Fibroblast of skin of abdomen (primary cell): Measurements from ENCODE around the gene EPC1.
"Not testable (repeated sequence)": the region's sequence is repeated elsewhere in the genome, so short reads cannot be mapped to it uniquely, and the experiment has no call there.

ENCODE experiments used
- DNase-seq: peaks from one replicate; pipeline ENCODE4 v3.0.0-alpha.2; 2013

Gene EPC1

DNA sequence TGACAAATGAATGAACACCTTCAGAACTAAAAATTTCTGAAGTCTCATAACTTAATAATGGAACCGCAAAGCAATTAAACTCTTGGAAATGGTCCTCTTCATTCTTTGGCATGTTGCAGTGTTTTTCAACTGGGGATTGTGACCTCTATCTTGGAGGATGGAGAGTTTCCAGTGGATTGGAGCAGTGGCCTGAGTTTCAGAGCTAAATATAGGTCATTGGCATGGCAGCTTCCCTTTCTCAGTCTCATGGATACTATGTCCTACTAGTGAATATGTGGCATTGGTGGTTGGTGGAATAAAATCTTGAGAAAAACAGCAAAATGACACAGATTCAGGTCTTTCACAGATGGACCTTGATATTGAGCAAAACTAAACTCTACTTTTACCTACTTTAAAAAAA lies 24.1 kb upstream of the EPC1 start:
- DNase-seq: no peak

DNA sequence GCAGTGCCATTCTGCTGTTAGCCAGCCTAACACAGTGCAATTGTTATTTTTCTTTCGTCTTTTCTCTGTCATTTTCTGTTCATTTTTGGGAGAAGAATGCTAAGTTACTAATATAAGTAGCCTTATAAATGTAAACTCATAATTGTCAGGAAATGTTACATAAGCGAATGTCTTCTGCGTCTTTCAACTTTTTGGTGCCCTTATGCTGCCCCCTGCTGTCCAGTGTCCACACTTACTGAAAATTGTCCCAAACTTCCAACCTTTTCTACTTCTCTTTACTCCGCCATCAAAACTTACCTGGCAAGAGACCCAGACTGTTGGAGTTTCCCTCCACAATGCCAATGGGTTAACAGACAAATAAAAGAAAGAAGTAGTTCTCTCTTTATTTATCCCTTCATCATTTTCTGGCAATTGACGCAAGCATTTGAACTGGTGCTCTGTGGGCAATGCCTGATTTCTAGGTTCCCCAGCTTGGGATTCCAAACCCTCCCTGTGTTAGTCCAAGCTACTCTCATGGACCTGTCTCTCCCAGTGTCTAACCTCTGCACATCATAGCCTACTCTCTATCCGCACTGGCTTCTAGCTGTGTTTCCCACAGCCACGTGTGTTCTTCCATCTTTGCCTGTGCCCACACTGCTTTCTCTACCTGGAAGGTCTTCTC lies 21.0 kb upstream of the EPC1 start:
- DNase-seq: peak; percentile 60

DNA sequence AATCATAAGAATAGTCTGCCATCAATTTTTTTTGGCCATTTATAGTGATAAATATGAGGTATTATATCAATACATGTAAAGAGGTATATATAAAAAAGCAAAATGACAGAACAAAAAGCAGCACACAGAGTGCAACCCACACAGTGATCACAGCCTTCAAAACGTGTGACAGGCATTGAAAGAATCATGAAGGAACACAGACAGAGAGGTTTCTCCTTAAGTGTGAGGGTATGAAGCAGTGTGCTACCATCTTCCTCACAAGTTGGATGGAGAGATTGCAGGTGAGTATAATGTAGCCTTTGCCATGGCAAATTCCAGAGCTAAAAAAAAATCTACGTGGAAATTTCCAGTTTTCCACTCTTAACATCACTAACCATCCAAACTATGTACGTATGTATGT lies 19.6 kb upstream of the EPC1 start:
- DNase-seq: no peak

DNA sequence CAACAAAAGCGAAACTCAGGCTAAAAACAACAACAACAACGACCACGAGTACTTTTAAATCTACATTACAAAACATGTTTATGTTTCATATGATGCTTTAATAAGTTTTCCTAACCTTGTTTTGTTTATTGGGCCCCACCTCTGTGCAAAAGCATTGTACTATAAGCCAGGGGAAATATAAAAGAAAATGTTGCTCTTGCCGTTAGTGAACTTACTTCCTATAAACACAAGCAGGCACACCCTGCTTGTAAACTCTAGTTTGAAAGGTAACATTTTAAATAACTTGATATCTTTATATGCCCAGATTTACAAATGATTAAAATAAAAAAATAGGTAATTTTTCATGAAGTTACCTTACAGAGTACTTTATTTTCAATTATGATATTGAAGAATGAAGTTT lies 19.2 kb upstream of the EPC1 start:
- DNase-seq: no peak

DNA sequence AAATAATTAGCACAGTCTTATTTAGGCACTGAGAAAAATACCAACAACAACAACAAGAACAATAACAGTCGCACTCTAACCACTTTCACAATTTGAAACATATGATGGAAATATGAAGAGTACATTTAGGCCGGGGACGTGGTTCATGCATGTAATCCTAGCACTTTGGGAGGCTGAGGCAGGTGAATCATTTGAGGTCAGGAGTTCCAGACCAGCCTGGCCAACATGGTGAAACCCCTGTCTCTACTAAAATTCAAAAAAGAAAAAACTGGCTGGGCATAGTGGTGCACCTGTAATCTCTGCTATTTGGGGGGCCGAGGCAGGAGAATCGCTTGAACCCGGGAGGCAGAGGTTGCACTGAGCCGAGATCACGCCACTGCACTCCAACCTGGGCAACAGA lies 18.4 kb upstream of the EPC1 start:
- not testable (repeated sequence) for DNase-seq

DNA sequence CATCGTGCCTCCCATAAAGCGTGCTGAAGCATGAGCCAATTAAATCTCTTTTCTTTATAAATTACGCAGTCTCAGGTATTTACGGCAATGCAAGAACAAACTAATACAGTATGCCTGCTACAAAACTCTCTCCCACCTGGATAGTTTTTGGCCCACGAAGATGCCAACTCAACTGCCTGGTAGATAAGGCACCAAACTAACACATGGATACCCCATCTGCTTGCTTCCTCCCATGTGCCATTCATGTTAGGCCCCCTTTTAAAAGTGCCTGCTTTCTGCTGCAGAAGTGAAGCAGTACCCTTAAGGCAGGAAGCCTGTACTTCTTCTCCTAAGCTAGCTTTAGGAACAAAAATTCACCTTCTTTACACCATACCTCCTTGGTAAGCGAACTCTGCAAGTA lies 15.6 kb upstream of the EPC1 start:
- DNase-seq: no peak

DNA sequence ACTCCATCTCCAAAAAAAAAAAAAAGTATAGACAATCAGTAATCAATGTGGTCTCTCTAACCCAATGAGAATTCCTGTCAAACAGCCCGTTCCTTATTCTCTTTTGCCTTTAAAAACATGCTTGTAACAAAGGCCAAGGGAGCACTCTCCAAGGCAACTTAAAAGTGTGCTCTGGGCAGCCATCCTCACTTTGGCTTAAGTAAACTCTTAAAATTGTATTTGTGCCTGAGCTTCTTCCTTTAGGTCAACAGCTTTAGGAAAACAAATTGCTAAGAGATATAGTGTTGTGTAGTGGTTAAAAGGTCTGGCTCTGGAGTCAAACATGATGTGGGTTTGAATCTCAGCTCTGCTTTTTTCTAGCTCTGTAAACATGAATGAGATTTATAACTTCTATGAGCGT lies 13.9 kb upstream of the EPC1 start:
- DNase-seq: no peak

DNA sequence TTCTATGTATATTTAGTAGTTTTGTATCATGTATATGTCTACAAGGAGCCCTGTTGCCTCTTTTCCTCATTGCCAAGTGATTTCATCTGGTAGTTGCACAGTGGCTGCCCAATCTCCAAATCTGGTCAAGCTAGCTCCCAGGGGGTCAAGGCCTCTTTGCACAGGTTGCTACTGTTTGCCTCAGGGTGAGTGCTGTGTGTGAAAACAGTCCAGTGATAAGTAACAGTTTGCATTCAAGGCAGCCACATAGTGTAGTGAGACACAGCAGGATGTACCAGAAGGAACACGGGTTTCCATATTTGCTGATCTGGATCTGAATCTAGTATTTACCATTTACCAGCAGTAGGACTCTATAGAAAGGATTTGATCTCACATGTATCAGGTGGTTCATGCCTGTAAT lies 13.3 kb upstream of the EPC1 start:
- no peak for DNase-seq

DNA sequence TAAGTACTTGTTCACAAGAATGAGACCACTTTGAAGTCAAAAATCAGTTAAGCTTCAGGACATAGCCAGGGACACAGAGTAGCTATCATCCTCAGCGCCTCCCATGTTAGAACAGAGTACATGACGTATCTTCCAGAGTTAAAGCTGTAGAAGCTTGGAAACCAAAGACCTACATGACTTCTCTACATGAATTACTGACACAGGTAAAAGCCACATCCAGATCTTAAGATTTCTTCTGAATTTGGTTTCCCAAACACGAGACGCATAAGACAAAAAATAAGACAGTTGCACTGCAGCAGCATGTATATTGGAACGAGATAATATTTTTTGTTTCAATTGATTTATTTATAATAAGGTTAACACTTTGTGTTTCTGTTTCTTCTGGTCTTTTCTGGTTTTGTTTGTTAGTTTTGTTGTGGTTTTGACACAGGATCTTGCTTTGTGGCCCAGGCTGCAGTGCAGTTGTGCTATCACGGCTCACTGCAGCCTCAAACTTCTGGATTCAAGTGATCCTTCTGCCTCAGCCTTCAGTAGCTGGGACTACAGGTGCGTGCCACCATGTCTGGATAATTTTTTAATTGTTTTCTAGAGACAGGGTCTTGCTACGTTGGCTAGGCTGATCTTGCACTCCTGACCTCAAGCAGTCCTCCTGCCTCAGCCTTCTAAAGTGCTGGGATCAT lies 10.2 kb upstream of the EPC1 start:
- no peak for DNase-seq

DNA sequence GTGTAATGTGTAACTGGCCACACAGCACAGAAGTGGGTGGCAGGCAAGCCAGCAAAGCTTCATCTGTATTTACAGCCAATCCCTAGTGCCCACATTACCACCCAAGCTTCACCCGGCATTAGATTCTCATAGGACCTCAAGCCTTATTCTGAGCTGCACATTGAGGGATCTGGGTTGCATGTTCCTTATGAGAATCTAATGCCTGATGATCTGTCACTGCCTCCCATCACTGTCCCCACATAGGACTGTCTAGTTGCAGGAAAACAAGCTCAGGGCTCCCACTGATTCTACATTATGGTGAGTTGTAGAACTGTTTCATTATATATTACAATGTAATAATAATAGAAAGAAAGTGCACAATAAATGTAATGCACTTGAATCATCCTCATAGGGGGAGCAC lies 7.7 kb upstream of the EPC1 start:
- DNase-seq: not testable (repeated sequence)

DNA sequence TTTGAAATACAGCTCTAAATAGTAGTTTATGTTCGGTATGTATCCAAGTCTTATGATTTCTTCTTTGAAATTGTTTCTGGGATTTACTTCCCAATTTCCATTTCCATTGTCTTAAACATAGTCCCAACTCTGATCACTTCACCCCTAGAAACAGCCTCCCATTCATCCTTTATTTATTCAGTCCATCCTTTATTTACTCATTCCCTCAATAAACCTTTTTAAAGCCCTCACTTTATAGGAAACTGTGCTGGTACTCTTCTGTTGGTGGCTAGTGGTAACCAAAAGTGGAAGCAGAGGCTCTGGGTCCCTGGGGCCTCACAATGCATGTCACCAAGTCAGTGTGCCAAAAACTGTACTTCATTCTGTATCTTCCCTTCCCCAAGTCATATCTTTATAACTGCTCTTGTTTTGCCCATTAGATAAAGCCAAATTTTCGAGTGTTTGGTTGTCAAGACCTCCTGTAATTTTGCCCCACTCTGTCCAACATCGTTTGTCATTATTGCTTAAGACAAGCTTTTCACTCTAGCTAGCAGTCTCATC lies 3.9 kb upstream of the EPC1 start:
- DNase-seq: no peak

DNA sequence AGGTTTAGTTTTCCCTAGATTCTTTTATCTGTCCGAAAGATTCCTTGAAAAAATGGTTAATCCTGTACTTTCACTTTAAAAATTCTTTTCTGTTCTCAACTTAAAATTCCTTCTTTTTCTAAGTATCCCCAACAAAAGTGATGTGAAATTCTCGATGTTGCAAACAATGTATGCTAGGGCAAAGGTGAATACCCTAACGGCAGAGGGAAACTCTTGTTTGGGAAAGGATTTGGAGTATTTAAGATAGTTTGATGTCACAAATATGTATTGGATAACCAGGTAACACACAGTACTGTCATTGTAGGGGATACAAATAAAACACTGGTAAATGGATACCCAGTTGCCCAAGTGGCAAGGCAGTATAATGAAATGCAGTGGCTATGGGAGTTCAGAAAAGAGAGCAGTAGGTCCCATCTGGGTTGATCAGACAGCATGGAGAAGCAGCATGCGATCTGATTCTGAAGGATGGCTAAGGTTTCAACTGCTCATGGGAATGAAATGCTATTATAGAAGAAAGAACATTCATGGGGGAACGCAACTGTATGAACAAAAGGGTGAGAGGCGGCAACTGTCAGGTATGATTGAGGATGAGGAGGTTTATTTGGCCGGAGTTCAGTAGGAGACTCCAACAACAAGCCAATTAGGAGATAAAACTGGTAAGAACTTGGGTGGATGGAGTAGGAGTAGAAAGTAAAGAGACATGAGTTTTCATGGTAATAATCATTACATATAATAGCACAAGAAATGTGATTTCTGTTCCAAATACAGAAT lies 3.2 kb upstream of the EPC1 start:
- no peak for DNase-seq

DNA sequence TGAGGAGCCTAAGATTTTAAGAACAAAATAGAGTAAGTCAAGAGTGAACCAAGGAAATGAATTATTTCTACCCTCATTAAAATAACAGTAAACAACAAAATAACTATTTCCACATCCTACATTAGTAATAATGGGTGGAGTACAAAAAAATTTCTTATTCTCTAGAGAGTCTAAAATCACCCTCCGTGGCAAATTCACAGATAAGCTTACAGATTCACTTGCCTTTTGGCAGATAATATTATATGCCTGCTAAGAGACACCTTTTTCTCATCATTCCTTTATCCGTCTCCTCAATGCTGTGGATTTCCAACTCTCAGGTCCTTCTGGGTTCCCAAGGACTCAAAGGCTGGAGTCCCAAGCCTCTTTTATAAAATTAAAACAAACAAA lies 2.2 kb upstream of the EPC1 start:
- no peak for DNase-seq

DNA sequence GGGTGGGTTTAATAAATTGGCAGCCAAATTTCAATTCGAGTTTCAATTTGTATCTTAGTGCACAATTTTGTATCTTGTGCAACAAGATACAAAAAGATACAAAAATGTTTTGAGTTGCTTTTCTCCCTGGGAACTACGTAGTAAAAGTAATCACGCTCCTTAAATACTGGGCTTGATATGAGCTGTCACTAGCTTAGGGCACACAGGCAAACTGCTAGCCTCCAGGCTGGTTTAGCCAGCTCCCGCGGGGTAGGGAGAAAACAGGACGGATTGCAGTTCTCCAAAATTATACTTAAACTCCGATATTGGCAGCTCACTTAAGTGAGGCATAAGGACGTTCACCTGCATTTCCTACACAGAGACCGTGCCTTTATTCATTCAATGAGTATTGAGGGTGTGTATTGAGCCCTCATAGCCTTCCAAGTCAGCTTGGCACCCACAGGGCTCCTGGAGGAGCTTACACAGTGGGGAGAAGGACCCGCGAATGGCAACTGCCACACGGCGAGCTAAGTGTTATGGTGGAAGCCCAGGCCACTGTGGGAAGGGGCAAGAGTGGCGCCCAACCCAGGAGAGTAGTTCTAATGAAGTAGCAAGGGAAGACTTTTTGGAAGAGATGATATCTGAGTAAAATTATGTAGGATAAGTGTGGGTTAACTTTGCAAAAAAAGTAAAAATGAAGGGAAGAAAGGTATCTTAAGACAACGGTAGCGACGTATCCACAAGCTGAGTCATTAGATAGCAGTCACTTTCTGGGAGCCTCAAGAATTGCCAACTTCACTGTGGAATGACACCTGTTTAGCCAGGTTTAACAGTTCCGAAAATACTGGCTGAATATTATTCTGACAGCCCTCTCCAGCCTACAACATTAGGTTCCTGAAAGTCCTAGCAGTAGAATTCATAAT lies 1.6 kb upstream of the EPC1 start:
- no peak for DNase-seq

DNA sequence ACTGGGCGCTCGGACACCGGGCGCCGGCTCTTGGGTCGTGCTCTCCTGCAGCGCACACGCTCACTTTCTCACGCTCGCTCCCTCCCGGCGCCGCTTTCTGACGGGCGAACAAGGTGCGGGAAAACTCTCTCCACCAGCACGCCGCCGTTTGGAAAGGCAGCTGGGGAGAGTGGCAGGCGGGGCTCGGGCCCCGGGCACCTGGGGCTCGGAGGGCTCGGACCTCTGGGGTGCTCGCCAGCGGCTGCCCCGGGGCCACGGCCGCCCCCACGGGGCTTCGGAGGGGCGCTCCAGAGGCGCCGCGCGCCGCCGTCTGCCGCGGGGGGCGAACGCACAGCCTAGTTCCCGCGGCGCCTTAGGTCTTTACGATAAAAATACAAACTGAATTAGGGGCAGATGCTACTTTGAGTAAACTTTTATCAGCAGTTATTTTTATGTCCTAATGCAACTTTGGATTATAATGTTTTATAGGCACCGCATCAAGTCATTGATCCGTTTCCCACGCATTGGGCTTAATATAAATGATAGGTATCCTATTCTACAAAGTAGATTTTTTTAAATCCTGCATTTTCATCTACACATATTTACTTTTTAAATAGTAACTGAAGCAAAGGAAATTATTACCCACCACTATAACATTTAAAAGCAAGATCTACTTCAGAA lies 535 bp upstream of the EPC1 start:
- no peak for DNase-seq

DNA sequence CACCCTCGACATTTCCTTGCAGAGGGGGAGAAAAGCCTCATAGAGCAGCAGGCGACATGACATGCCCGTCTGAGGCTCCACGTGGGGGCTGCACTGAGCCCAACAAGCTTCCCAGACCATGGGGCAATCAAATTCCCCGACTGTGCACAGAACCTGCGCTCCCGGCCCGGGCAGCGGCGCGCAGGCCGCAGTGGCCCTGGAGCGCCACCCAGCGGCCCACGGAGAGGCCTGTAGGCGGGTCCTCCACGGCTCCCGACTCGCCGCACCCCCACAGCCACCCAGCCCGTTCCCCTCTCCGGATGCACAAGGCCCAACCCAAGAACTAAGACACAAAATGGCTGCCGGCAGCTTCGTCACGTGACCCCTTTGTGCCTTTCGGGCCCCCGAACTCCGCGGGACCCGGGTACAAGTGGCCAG lies 816 bp downstream of the EPC1 start:
- peak; percentile 97 for DNase-seq

DNA sequence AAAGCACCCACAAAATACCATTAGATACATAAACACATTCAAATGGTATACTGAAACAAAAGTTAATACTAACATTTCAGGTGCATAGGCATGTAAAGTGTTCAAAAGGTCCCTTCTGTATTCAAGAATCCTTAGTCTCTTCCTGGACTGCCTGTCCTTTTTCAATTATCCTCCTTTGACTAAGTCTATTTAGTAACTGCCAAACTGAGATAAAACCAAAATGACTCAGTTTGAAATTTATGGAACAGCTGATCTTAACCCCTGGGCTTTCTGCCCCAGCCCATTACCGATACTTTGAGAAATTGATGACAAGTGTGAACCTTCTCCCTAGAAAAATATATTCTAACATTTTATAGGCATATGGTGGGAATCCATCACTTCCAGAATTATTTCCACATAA lies 5.4 kb downstream of the EPC1 start:
- DNase-seq: no peak

DNA sequence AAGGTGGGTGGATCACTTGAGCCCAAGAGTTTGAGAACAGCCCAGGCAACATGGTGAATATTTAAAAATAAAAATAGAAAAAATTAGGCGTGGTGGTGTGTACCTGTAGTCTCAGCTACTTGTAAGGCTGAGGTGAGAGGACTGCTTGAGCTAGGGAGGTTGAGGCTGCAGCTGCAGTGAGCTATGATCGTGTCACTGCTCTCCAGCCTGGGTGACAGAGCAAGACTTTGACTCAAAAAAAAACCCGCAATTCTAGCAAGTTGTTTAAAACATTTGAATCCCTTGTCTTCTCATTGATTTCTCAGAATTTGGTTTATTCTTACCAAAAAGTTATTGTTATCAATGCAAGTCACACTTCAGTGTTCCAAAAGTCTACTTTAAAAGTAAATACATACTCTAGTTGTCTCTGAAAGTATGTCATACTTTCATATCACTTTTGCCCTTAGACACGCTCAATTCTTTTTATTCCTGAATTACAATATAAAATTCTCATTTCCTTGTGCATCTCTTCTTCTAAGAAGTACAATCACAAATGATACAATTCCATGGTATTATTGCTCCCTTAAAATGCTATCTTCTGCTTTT lies 6.3 kb downstream of the EPC1 start:
- no peak for DNase-seq

DNA sequence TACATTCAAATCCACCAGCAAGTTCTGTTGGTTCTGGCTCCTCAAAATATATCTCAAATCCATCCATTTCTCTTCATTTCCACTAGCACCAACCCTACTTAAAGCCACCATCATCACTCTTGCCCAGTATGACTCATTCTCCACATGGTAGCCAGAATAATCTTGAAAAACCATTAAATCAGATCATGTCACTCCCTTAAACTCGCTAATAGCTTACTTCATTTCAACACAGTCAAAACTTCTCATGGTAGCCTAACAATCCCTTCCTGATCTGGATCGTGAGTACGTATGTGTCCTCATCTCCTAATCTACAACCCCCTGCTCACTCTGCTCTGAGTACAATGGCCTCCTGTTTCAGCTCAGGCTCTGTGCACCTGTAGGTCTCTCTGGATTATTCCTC lies 8.7 kb downstream of the EPC1 start:
- no peak for DNase-seq

DNA sequence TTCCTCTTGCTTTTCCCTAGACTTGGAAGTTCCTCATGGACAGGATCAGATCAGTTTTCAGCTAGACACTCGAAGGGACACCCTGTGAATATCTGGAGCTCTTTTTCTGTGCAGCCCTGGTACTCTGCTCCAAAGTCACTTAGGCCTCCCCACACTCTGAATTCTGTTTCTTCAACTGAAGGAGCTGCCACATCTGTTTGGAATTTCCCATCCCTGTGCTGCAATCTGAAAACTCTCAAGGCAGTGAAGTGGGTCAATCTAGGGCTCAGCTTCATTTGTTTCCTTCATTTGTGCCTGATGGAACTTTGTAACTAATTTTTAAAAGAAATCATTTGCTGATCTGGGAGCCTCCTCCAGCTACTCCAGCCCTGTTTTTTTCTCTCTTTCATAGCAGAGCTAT lies 9.6 kb downstream of the EPC1 start:
- DNase-seq: no peak

DNA sequence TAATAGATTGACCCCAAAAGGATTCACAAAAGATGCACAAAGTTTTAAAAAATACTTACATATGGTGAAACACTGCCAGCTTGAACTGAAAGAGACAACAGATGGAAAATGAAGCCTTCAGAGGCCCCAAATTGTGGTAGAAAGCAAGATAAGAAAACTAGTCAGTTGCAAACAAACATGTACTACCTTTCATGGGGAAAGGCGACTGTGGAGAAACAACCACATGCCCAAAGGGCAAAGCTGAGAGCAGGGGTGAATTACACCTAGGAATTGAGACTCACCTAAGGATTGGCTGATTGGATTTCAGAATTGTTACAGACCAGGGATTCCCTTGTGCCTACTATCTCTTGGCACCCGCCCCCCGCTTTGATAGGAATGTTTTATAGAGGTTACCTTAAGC lies 13.1 kb downstream of the EPC1 start:
- no peak for DNase-seq

DNA sequence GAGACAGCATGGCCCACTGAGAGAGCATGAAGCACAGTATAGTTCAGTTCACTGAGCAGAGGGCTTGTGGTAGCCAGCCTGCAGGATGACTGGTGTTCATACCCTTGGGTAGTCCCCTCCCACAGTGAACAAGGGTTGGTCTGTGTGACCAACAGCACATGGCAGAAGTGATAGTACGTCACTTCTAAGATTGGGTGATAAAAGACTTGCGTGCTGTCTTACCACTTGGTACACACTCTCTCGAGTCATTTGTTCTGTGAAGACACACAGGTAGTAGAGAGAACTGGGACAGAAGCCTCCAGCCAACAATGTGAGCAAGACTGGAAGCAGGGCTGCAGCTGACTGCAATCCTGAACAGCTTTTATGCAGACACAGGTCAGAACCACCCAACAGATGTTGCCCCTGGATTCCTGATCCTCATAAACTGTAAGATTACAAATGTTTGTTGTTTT lies 14.6 kb downstream of the EPC1 start:
- no peak for DNase-seq
